Neural crest cell (in vitro differentiated cells): ENCODE measurements around the gene GPATCH8. TPM values are rescaled to one million over a fixed set of nuclear protein-coding genes. Genes with fewer than 3 reads are reported as not detected.

Experiments
- DNase-seq: peaks from one replicate; pipeline ENCODE4 v3.0.0; 2021; ENCODE audit warnings: low read depth, mixed read lengths, low spot score
- H3K27ac Mint-ChIP-seq: one replicate; pipeline ENCODE4 v1.8.0; 2021; ENCODE audit warnings: mild to moderate bottlenecking, mixed read lengths; ENCODE audit not compliant: unreplicated experiment
- H3K27me3 Mint-ChIP-seq: 2 replicates; pipeline ENCODE4 v1.8.0; 2021; ENCODE audit warnings: low read depth, mild to moderate bottlenecking, mixed read lengths
- H3K36me3 Mint-ChIP-seq: 2 replicates; pipeline ENCODE4 v1.8.0; 2021; ENCODE audit warnings: low read depth, mild to moderate bottlenecking, mixed read lengths
- H3K4me1 Mint-ChIP-seq: 2 replicates; pipeline ENCODE4 v1.8.0; 2021; ENCODE audit warnings: mixed read lengths
- H3K4me3 Mint-ChIP-seq: one replicate; pipeline ENCODE4 v1.8.0; 2021; ENCODE audit warnings: mild to moderate bottlenecking, mixed read lengths
- H3K9me3 Mint-ChIP-seq: 2 replicates; pipeline ENCODE4 v1.8.0; 2021; ENCODE audit warnings: mixed read lengths
- CTCF ChIP-seq: fragments of 200-600 bp; sonication (generic); conservative IDR thresholded peaks from 2 replicates; pipeline ENCODE4 v1.5.0; 2021; ENCODE audit warnings: antibody characterized with exemption, mild to moderate bottlenecking
- total RNA-seq: library from RNA; stranded (reverse); gene quantifications from 2 replicates; pipeline ENCODE4 v1.2.1, GENCODE V29; 2021

Gene GPATCH8
- total RNA-seq, 1 donor from 2014 or later = 47.0 TPM

GRCh38 chr17:44380767-44381166 is 122.4 kb downstream of the GPATCH8 start:
- no peaks in the 10 kb centered on the region for H3K9me3 Mint-ChIP-seq
- H3K4me3 Mint-ChIP-seq = no peak overlapping the region
- no peak for DNase-seq
- no peaks in the 10 kb centered on the region for H3K36me3 Mint-ChIP-seq
- no peak for TF ChIP-seq CTCF
- H3K27ac Mint-ChIP-seq = no peak overlapping the region
- H3K4me1 Mint-ChIP-seq = peaks cover 15% of the 10 kb centered on the region
- peaks cover 38% of the 10 kb centered on the region for H3K27me3 Mint-ChIP-seq

- Mint-ChIP-seq H3K27me3 (peaks cover 35% of the 10 kb centered on the region), H3K36me3 (no peaks in the 10 kb centered on the region), H3K4me1 (peaks cover 13% of the 10 kb centered on the region), H3K27ac (no peak overlapping the region), H3K4me3 (no peak overlapping the region), H3K9me3 (no peaks in the 10 kb centered on the region)
- no peak for DNase-seq
- no peak for TF ChIP-seq CTCF
Measured at GRCh38 chr17:44379887-44380286, 123.3 kb downstream of the GPATCH8 start.

GRCh38 chr17:44378171-44378705 is 125.0 kb downstream of the GPATCH8 start:
- DNase-seq = no peak
- no peak for TF ChIP-seq CTCF
- no peak overlapping the region for H3K27ac Mint-ChIP-seq
- H3K27me3 Mint-ChIP-seq = peaks cover 19% of the 10 kb centered on the region
- H3K9me3 Mint-ChIP-seq = no peaks in the 10 kb centered on the region
- peak overlapping the region; percentile 24 for H3K4me3 Mint-ChIP-seq
- H3K36me3 Mint-ChIP-seq = no peaks in the 10 kb centered on the region
- H3K4me1 Mint-ChIP-seq = peaks cover 5% of the 10 kb centered on the region

GRCh38 chr17:44376779-44377178 is 126.4 kb downstream of the GPATCH8 start:
- Mint-ChIP-seq H3K27me3 (peaks cover 6% of the 10 kb centered on the region), H3K9me3 (no peaks in the 10 kb centered on the region), H3K27ac (no peak overlapping the region), H3K4me1 (no peaks in the 10 kb centered on the region), H3K4me3 (no peak overlapping the region), H3K36me3 (no peaks in the 10 kb centered on the region)
- no peak for TF ChIP-seq CTCF
- DNase-seq = no peak

GRCh38 chr17:44376124-44376523 is 127.1 kb downstream of the GPATCH8 start:
- TF ChIP-seq CTCF = peak; percentile 52
- H3K9me3 Mint-ChIP-seq = no peaks in the 10 kb centered on the region
- H3K27me3 Mint-ChIP-seq = peaks cover 5% of the 10 kb centered on the region
- H3K27ac Mint-ChIP-seq = no peak overlapping the region
- no peaks in the 10 kb centered on the region for H3K36me3 Mint-ChIP-seq
- no peaks in the 10 kb centered on the region for H3K4me1 Mint-ChIP-seq
- no peak overlapping the region for H3K4me3 Mint-ChIP-seq
- DNase-seq = peak; percentile 46
